ENCODE results near the gene LRRC30. TPM values are rescaled to one million over a fixed set of nuclear protein-coding genes. Genes with fewer than 3 reads are reported as not detected.

The LRRC30 gene
- not detected in 3 replicates for total RNA-seq

GRCh38 chr18:7230626-7231349, at the start of gene LRRC30:
Gene LRRC30, plus strand, starts transcription at chr18:7231089. Its CDS starts 50 bp downstream, at chr18:7231139.
- TF ChIP-seq, protein P1, sequence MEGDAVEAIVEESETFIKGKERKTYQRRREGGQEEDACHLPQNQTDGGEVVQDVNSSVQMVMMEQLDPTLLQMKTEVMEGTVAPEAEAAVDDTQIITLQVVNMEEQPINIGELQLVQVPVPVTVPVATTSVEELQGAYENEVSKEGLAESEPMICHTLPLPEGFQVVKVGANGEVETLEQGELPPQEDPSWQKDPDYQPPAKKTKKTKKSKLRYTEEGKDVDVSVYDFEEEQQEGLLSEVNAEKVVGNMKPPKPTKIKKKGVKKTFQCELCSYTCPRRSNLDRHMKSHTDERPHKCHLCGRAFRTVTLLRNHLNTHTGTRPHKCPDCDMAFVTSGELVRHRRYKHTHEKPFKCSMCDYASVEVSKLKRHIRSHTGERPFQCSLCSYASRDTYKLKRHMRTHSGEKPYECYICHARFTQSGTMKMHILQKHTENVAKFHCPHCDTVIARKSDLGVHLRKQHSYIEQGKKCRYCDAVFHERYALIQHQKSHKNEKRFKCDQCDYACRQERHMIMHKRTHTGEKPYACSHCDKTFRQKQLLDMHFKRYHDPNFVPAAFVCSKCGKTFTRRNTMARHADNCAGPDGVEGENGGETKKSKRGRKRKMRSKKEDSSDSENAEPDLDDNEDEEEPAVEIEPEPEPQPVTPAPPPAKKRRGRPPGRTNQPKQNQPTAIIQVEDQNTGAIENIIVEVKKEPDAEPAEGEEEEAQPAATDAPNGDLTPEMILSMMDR (IDR thresholded peaks at IDR 0.05; ENCODE audit: unreplicated experiment): no peak
- Mint-ChIP-seq H3K4me3 (no peak within 1 kb of the TSS), H3K27me3 (ENCODE audit: low read depth) (peaks cover 37% of the 10 kb centered on the region), H3K27ac (no peak within 1 kb of the TSS), H3K4me1 (peaks cover 8% of the 10 kb centered on the region), H3K9me3 (no peaks in the 10 kb centered on the region), H3K36me3 (no peaks in the 10 kb centered on the region)
- DNase-seq (ENCODE audit: low spot score in 2 of 2, unreplicated experiment in 2 of 2): no peak

- Mint-ChIP-seq H3K9me3 (peaks cover 17% of the 10 kb centered on the region), H3K27me3 (ENCODE audit: low read depth) (peaks cover 12% of the 10 kb centered on the region), H3K4me3 (no peak overlapping the region), H3K36me3 (peaks cover 2% of the 10 kb centered on the region), H3K27ac (no peak overlapping the region), H3K4me1 (no peaks in the 10 kb centered on the region)
- no peak for DNase-seq (ENCODE audit: low spot score in 2 of 2, unreplicated experiment in 2 of 2)
- TF ChIP-seq, protein P1 (IDR thresholded peaks at IDR 0.05; ENCODE audit: unreplicated experiment): no peak
Observed at GRCh38 chr18:7185701-7186100, 45.2 kb upstream of the LRRC30 start.

GRCh38 chr18:7190547-7191156, 40.2 kb upstream of the LRRC30 start:
- Mint-ChIP-seq H3K27me3 (ENCODE audit: low read depth) (peaks cover 4% of the 10 kb centered on the region), H3K27ac (no peak overlapping the region), H3K9me3 (peaks cover 4% of the 10 kb centered on the region), H3K4me1 (peaks cover 4% of the 10 kb centered on the region), H3K36me3 (peaks cover 2% of the 10 kb centered on the region), H3K4me3 (no peak overlapping the region)
- DNase-seq (ENCODE audit: low spot score in 2 of 2, unreplicated experiment in 2 of 2): no peak
- TF ChIP-seq, protein P1 (IDR thresholded peaks at IDR 0.05; ENCODE audit: unreplicated experiment): no peak

DNA sequence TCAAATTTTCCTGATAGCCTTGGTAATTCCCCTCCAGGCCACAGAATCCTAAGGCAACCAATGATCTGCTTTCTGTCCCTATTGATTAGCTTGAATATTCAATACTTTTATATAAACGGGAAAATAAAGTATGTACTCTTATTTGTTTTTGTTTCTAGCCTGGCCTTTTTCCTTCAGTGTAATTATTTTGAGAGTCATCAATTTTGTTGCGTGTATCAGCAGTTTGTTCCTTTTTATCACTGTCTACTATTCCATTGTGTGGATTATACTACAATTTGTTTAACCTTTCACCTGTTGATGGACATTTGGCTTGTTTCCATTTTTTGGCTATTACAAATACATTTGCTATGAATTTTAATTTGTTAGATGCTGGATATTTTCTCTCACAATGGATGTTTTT, 39.2 kb upstream of the LRRC30 start:
- no peak for DNase-seq (ENCODE audit: low spot score in 2 of 2, unreplicated experiment in 2 of 2)
- Mint-ChIP-seq H3K4me3 (no peak overlapping the region), H3K27ac (no peak overlapping the region), H3K4me1 (peaks cover 4% of the 10 kb centered on the region), H3K9me3 (no peaks in the 10 kb centered on the region), H3K27me3 (ENCODE audit: low read depth) (peaks cover 4% of the 10 kb centered on the region), H3K36me3 (no peaks in the 10 kb centered on the region)
- TF ChIP-seq, protein P1 (IDR thresholded peaks at IDR 0.05; ENCODE audit: unreplicated experiment): no peak

- Mint-ChIP-seq H3K4me1 (peaks cover 8% of the 10 kb centered on the region), H3K36me3 (no peaks in the 10 kb centered on the region), H3K27ac (no peak overlapping the region)
Observed at GRCh38 chr18:7195266-7195665, 35.6 kb upstream of the LRRC30 start.

More at GRCh38 chr18:7195266-7195665, 35.6 kb upstream of the LRRC30 start:
- no peak overlapping the region for H3K4me3 Mint-ChIP-seq
- peaks cover 7% of the 10 kb centered on the region for H3K27me3 Mint-ChIP-seq (ENCODE audit: low read depth)
- TF ChIP-seq, protein P1 (IDR thresholded peaks at IDR 0.05; ENCODE audit: unreplicated experiment): no peak
- DNase-seq (ENCODE audit: low spot score in 2 of 2, unreplicated experiment in 2 of 2): no peak
- no peaks in the 10 kb centered on the region for H3K9me3 Mint-ChIP-seq
